Lower leg skin (tissue), 4 donors: ENCODE results near the gene RAP1B. TPM values are rescaled to one million over a fixed set of nuclear protein-coding genes. Genes with fewer than 3 reads are reported as not detected.

ENCODE experiments used
- DNase-seq, 2 donors: peaks; one replicate each; pipeline ENCODE4 v3.0.0-alpha.2; 2019; ENCODE audit warnings: low spot score in 2 of 2
- H3K4me3 ChIP-seq: fragments of 200-600 bp; sonication (generic); 2 replicates; pipeline ENCODE4 v1.5.1; 2017; ENCODE audit warnings: mild to moderate bottlenecking, low read depth; ENCODE audit not compliant: poor library complexity, severe bottlenecking
- CTCF ChIP-seq, 3 donors: fragments of 450-650 bp; IDR thresholded peaks; one replicate each; pipeline ENCODE4 v1.5.1; 2016; ENCODE audit warnings: antibody characterized with exemption in 3 of 3, mild to moderate bottlenecking in 3 of 3, moderate library complexity in 2 of 3
- POLR2A ChIP-seq, 2 donors: fragments of 450-650 bp; IDR thresholded peaks; one replicate each; pipeline ENCODE4 v1.6.1; 2016 to 2017; ENCODE audit warnings: antibody characterized with exemption in 2 of 2, mild to moderate bottlenecking in 1 of 2, moderate library complexity in 1 of 2
- WGBS, 2 donors: methylation state at CpG; one replicate each; pipeline ENCODE4 v1.1.5; 2018; 5-methylcytosine and 5-hydroxymethylcytosine counted together
- intact Hi-C: fragments of 100-400 bp; cut with DNase I; formaldehyde crosslinking; loops from one replicate; pipeline ENCODE4 v1.15.0; 2023; ENCODE audit warnings: low total_unique reads
- total RNA-seq, 4 donors: library from RNA; depleted of rRNA; stranded (reverse); fragments of >200 nt; gene quantifications; one replicate each; pipeline ENCODE4 v1.1.0, GENCODE V29; 2016

RAP1B gene
- total RNA-seq, 4 donors from 2014 or later: 96.1 to 183 (median 123) TPM

- 77 to 78% methylated on average over 3 of the region's 3 CpGs for WGBS, 2 donors
- no peak for DNase-seq
- intact Hi-C loops: no loop called here
- no peak overlapping the region for H3K4me3 ChIP-seq
- TF ChIP-seq CTCF (IDR thresholded peaks at IDR 0.05): no peak
- no peak for TF ChIP-seq POLR2A (IDR thresholded peaks at IDR 0.05)
Measured at GRCh38 chr12:68638171-68638570, 27.5 kb downstream of the RAP1B start.

GRCh38 chr12:68638721-68639395 lies 28.2 kb downstream of the RAP1B start:
- TF ChIP-seq CTCF (IDR thresholded peaks at IDR 0.05): no peak
- no peak for TF ChIP-seq POLR2A (IDR thresholded peaks at IDR 0.05)
- no peak for DNase-seq
- 91 to 92% methylated on average over 12 of the region's 12 CpGs for WGBS, 2 donors
- intact Hi-C loops: no loop called here
- H3K4me3 ChIP-seq: no peak overlapping the region

GRCh38 chr12:68639396-68639767 lies 28.7 kb downstream of the RAP1B start:
- WGBS, 2 donors: 94 to 98% methylated on average over 1 of the region's 1 CpG
- TF ChIP-seq POLR2A (IDR thresholded peaks at IDR 0.05) (no peak), CTCF (IDR thresholded peaks at IDR 0.05) (no peak)
- intact Hi-C loops: no loop called here
- no peak overlapping the region for H3K4me3 ChIP-seq
- no peak for DNase-seq

GRCh38 chr12:68641138-68641537 lies 30.4 kb downstream of the RAP1B start:
- 57 to 62% methylated on average over 5 of the region's 5 CpGs for WGBS, 2 donors
- no peak for TF ChIP-seq POLR2A (IDR thresholded peaks at IDR 0.05)
- TF ChIP-seq CTCF (IDR thresholded peaks at IDR 0.05): no peak
- DNase-seq: no peak

GRCh38 chr12:68646484-68646883 lies 35.8 kb downstream of the RAP1B start:
- H3K4me3 ChIP-seq: no peak overlapping the region
- no peak for TF ChIP-seq CTCF (IDR thresholded peaks at IDR 0.05)
- no peak for TF ChIP-seq POLR2A (IDR thresholded peaks at IDR 0.05)
- DNase-seq: no peak
- WGBS, 2 donors: 83 to 89% methylated on average over 5 of the region's 5 CpGs
- intact Hi-C loops: no loop called here

More at GRCh38 chr12:68641138-68641537, 30.4 kb downstream of the RAP1B start:
- intact Hi-C loops: no loop called here
- H3K4me3 ChIP-seq: no peak overlapping the region

- WGBS, 2 donors: 92 to 100% methylated on average over 1 of the region's 1 CpG
Measured at GRCh38 chr12:68647507-68647906, 36.8 kb downstream of the RAP1B start.

More at GRCh38 chr12:68647507-68647906, 36.8 kb downstream of the RAP1B start:
- H3K4me3 ChIP-seq: no peak overlapping the region
- DNase-seq: no peak
- intact Hi-C loops: no loop called here
- TF ChIP-seq POLR2A (IDR thresholded peaks at IDR 0.05): no peak
- no peak for TF ChIP-seq CTCF (IDR thresholded peaks at IDR 0.05)
